Activated CD4-positive, alpha-beta T cell treated with anti-CD3 and anti-CD28 coated beads, Interleukin-2, amount 50 U/mL, for 24 hours (primary cell): Measurements from ENCODE around the gene ALPK3.

Experiments
- DNase-seq, 2 donors: peaks; one replicate each; pipeline ENCODE4 v3.0.0-alpha.2; 2020; ENCODE audit warnings: low read depth in 1 of 2, low spot score in 1 of 2

The ALPK3 gene

DNA sequence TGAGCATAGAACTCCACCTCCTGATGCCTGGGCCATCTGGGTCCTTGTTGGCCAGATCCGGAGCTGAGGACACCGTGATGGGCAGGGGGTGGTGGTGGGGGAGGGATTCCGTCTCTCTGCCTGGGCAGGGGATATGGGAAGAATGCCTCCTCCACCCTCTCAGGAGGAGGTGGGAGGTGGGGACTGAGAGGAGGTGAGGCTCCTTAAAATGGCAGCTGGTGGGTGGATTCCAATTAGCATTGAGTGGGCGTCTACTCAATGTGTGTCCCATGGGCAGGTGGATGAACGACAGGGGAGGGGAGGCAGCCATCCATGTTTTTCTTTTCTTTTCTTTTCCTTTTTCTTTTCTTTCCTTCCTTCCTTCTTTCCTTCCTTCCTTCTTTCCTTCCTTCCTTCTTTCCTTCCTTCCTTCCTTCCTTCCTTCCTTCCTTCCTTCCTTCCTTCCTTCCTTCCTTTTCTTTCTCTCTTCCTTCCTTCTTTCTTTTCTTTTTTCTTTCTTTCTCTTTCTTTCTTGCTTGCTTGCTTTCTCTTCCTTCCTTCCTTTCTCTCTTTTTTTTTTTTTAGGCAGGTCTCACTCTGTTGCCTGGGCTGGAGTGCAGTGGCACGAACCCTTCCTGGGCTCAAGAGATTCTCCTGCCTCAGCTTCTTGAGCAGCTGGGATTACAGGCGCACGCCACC, 72.3 kb downstream of the ALPK3 start:
- DNase-seq, result no peak

DNA sequence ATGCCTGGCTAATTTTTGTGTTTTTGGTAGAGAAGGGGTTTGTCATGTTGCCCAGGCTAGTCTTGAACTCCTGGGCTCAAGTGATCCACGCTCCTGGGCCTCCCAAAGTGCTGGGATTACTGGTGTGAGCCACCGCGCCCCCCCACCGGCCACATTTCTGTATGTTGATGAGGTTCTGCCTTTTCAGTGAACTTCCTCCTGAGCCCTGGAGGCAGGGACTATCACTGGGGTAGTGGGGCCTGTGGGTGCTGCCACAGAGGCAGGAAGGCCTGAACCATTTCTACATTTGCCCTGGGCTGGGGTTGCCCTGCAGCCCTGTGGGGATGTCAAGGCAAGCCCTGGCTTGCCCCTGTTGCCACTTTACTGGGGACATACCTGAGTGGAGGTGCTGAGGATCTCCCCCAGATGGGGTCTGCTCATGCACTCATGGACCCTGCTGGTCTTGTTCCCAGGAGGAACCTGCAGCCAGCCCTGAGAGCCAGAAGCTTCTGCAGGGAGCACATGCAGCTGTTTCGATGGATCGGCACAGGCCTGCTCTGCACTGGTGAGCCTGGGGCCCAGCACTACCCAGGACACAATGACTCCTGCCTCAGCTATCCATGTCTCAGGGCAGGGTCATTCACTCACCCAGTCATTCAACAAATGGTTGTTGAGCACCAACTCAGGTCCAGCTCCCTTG, 73.0 kb downstream of the ALPK3 start:
- no peak for DNase-seq

DNA sequence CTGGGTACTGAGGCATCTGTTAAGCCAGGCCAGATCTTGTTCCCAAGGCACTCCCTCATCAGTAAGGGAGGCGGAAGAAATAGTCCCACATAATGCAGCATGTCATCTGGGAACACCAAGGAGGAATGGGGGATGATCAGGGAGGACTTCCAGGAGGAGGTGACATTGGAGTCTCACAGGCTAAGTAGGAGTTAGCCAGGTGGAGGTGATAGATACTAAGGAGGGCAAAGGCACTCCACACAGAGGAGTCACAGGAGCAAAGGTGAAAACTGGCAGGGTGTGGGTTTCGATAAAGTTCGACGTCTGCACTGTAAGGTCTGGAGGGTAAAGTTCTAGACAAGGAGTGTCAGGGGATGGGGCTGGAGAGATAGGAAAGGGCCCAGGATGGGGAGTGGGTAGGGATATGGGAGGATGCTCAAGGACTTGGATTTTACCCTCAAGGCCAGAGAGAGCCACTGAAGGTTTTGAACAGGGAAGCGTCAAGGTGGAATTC, 73.6 kb downstream of the ALPK3 start:
- no peak for DNase-seq

DNA sequence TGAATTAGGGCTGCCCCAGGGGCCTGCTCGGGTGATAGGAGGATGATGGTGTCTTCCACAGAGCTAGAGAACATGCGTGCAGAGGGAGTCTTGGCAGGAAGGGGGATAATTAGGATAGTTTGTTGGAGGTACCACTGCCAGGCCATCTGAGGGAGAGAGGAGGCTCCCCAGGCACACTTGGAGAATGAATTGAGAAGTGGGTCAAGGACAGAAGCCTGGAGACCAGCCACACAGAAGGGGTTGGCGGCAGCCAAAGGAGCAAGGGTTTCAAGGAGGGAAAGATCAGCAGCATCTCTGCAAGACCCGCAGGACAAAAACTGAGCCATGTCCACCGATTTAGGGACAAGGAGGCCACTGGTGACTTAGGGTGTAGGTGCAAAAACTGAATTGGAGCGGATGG, 74.2 kb downstream of the ALPK3 start:
- no peak for DNase-seq

DNA sequence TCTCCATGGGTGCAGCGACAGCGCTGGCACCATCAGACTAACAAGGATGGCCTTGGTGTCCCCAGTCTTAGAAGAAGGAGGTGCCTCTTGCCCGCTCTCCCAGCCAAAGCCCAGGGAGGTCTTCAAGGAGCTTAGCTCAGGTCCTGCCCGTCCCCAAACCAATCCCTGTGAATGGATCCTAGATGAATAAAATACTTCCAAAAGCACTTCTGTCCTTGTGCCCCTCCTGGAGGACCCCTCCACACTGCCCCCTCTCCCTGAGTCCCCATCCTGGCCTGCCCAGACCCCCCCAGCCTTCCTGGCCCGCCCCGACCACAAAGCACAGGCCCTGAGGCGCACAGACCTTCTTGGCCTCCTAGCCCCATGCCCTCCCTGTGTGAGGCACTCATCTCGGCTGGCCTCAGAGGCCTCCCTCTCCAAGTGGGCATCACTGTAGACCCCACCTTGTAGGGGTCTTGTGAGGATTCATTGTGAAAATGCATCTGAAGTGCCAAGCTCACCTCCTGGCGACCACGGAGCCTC, 75.7 kb downstream of the ALPK3 start:
- no peak for DNase-seq

DNA sequence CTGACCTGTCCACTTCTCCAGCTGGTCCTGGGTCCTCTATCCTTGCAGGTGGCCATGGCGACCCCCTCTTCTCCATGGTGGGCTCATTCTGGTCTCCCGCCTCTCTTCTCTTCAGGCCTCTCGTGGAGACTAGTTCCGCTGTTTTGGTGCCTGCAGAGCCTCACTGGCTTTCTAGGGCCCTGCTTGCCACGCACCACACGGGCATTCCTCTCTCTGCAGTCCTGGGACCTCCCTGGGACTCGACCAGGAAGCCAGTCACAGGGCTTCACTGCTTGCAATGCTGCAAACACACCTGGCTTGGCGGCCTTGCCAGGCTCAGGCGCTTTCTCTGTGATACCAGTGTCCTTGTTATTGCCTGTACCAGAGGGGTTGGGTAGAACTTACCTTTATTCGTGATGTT, 76.5 kb downstream of the ALPK3 start:
- DNase-seq, result no peak

DNA sequence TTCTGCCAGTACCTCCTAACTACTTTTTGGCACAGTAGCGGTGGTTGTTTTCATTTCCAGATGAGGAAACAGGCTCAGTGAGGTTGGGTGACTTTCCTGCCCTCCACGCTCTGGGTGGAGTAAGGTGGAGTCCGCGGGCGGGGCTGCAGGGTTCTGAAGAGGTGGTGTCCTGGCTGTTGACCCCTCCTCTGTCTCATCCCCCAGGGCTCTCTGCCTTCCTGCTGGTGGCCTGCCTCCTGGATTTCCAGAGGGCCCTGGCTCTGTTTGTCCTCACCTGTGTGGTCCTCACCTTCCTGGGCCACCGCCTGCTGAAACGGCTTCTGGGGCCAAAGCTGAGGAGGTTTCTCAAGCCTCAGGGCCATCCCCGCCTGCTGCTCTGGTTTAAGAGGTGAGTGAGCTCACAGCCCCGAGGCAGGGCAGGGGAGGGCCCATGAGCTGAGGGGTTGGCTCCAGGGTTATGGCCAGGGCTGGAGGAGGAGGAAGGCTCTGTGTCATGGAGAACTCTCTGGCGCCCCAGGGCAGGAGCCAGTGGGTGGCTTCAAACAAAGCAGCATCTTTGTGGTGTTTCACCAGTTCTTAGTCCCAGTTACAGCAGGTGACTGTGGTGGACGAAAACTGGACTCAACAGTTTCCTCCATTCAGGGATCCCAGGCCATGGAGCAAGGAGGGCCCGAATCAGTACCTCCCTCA, 77.7 kb downstream of the ALPK3 start:
- no peak for DNase-seq

DNA sequence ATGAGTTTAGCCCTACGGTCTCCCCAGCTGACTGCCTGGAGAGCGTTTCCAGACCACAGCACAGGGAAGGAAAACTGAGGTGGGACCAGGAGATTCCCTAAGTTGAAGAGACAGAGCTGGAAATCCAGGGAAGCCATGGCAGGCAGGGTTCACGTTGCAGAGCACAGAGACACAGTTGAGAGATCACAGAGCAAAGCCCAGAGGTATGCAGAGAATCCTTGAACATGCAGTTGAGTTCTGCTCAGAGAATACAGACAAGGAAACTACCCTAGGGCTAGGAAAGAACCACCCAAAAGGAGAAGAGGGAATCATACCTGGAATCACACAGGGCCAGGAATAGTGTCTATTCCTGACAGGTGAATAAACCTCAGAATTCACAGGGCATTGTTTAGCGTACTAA, 81.6 kb downstream of the ALPK3 start:
- no peak for DNase-seq

DNA sequence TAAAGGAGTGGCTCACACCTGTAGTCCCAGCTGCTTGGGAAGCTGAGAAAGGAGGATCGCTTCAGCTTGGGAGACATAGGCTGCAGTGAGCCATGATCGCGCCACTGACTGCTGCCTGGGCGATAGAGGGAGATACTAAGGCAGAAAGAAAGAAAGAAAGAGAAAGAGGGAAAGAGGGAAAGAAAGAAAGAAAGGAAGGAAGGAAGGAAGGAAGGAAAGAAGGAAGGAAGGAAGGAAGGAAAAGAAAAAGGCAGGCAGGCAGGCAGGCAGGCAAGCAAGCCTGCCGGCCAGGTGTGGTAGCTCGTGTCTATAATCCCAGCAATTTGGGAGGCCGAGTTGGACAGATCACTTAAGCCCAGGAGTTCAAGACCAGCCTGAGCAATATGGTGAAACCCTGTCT, 82.6 kb downstream of the ALPK3 start:
- no peak for DNase-seq

DNA sequence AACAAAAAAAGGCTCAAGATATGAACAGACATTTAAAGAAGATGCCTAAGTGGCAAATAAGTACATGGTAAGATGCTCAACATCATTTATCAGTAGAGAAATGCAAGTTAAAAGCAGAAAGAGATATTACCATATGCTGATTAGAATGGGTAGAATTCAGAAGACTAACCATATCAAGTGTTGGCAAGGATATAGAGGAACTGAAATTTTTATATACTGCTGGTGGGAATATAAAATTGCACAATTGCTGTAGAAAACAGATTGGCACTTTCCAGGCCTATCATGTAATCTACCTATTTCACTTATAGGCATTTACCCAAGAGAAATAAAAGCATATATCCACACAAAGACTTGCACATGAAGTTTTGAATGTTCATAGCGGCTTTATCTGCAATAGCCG, 84.4 kb downstream of the ALPK3 start:
- no peak for DNase-seq

DNA sequence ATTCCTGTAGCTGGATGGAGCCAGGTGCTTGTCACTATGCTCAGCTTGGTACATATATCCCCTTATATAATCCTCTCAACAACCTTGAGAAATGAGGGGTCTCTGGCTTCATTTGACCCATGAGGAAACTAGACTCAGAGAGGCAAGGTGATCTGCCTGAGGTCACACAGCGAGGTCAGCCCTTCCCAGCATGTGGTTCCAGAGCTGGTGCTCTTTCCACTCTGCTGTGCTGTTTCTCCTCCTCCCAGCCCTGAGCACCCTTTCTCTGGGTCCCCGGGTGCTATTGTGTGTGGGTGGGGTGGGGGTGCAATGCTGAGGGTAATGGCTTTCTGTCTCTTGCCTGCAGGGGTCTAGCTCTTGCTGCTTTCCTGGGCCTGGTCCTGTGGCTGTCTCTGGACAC, 86.6 kb downstream of the ALPK3 start:
- DNase-seq, result no peak

DNA sequence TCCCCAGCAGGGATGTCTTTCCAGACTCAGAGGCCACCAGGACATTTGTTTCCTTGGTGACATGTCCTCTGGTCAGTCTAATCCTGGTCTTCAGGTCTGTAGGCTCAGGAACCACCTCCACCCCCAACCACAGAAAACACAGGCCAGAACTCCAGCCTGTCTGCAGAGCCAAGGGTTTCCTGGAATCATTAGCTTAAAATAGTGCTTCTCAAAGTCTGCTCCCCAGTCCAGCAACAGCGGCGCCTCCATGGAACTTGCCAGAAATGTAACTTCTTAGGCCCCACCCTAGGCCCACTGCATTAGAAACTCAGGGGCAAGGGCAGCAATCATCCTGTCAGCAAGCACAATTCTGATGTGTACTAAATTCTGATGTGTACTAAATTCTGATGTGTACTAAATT, 87.3 kb downstream of the ALPK3 start:
- DNase-seq, result no peak

DNA sequence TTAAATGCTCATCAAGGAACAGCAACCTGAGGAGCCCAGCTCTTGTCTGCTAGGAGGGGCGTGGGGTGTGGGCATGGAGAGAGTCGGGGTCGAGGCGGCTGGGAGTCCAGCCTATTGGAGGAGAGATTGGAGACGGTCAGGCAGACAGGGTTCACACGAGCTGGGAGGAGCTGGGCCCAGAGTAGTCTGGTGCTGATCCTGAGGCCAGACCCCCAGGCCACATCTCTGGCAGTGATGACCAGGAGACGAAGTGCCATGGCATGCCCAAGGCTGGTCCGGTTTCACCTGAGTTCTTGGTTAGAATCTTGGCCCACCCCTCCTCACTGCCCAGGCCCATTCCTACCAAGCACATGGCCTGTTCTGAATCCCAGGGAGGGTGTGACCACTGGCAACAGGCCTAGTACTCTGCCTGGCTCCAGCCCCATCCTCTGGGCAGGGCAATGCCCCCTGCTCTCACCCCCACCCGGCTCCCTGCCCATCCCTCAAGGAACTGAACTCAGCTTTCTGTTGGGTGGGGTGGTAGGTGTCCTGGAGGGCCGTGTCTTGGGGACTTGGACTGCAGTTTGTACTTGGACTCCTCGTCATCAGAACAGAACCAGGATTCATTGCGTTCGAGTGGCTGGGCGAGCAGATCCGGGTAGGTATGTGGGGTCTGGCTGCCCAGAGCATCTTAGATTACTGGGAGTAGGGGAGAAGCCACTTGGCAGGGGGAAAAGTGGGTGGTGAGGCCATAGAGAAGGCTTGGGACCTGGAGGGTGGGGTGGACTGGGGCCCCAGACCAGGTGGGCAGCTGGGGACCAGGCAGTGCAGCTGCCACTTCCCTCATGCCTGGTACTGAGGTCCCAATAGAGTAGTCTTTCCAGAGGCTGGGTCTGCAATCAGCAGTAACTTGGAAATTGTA, 88.1 kb downstream of the ALPK3 start:
- DNase-seq, result no peak

DNA sequence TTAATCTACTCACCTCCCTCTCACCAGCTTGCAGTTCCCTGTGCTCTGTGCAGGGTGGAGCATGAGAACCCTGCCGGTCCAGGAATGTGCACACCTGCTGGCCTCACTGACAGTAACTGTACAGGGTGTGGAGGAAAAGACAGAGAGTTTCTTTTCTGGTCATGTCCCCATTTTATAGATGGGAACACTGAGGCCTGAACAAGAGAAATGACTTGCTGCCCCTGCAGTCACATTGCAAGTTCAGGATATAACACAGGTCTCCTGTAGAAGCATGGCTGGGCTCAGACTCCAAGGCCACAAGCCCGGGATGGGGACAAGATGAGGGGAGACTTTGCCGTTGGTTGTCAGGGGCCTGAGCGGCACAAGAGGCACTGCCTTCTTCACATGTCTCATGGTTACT, 90.6 kb downstream of the ALPK3 start:
- DNase-seq, result no peak

DNA sequence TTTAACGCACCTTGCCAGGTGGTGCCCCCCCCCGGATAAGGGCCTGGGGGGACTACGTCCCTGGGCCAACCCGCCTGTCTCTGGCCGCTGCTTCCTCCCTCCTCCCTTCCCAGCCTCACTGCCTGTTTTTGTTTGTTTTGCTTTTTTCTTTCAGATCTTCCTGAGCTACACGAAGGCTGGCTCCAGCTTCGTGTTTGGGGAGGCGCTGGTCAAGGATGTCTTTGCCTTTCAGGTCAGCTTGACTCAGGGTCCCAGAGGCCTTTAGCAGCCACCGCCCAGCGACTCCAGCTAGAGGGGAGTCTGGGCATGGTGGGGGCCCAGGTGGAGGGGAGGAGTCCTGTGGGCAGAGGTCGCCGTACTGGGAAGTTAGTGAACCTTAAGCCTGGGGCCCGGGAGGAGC, 91.4 kb downstream of the ALPK3 start:
- DNase-seq, result no peak

DNA sequence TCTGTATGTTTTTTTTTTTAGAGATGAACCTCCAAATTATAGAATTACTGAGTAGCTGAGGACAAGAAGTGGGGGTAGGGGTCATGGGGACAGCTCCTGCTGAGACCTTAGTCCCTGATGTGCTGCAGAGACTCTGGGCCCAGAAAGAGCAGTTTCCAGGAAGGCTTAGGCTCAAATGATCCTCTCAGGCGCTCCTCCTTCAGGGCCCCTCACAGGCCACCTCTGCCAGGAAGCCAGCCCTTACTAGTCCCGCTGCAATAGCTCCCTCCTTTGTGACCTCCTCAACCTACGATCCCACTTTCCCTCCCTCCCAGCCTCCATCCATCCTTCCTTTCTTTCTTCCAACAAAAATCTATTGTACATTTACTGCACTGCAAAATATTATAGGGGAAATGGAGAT, 91.9 kb downstream of the ALPK3 start:
- DNase-seq, result no peak

DNA sequence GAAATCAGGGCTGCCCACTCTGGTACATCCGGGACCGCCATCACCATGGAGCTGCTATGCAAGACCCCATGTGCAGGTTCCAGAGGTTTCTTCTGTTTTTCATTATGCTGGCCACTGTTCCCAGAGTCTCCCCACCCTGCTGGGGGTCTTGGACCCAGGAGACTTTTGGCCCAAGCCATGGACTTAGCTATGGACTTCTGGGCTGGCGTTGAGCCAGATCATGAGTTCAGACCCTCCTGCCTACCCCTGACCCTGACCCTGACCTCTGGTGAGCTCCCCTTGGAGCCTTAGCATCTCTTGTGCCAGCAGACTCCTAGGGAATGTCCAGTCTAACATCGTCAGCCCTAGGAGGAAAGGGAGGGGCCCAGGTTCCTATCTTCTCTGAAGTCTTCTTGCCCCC, 92.6 kb downstream of the ALPK3 start:
- no peak for DNase-seq

DNA sequence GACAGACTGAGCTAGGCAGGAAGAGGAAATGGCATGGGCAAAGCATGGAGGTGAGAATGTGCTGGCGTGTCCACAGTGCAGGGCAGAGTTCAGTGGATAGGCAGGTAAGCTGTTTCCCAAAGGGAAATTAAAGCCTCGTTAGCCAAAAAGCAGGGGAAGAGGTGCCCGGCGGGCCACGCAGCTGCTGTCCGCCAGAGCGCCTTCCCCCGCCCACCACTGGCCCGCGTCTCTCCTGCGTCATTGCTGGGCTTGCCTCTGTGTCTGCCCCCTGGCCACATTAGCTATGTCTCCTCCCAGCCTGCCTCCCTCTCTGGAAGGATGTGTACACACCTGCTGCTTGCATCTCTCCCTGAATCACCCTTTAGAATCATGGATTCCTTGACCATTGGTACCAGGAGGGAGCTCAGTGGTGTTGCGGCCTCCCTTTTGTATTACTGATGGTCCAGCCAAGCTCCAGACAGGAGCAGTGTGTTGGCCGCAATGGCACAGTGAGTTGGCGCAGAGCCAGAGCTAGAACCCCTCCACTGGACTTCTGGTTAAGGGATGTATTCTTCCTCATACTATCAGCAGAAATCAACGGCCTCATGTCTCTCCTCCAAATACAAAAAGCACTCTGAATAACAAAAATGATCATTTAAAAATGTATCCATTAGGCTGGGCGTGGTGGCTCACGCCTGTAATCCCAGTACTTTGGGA, 93.9 kb downstream of the ALPK3 start:
- no peak for DNase-seq

DNA sequence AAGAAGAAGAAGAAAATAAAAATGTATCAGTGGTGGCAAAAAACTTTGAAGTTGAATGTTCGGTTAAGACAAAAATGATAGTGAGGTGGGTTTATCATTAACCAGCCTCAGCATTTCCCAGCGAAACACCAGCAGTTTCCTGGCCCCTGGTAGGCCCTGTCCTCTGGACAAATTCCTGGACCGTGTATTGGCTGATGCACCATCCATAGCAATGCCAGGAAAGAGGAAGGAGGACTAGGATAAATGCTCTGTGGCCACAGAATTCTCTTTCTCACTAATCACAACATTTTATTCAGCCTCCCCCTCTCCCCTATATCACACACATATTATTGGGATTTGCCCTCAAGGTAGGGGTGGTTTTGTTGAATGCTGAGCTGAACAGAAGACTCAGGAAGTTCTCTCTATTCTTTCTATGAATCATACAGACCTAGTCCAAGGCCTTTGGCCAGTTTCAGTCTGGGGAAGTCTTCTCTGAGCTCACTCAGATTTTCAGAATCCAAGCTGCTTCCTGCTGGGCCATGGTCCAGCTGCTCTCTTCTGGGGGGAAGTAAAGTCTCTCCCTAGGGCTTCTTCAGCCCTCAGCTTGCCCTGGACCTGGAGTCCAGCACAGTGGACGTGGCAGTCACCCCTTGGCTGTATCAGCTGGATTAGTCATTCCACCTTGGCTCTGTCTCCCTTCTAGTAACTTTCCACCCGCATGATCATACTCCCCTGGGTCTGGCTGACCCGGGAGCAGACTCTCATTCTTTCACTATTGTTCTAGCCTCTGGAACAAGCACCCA, 94.9 kb downstream of the ALPK3 start:
- no peak for DNase-seq

DNA sequence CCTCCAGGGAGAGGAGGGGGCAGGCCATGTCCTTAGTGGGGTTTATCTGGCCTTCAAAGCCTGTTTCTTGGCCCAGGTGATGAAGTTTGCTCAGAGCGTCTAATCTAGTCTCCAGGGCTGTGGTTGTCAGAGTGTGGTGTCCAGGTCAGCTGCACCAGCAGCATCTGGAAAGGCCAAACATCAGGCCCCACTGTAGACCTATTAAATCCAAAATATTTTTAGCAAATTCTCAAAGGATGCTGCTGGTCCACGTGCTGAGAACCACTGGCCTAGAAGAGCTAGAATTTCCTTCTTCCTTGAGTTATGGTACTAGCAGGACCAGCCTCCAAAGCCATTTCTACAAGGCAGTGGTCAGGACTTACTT, 96.2 kb downstream of the ALPK3 start:
- no peak for DNase-seq
